D721Med (cell line): Measurements from ENCODE around the gene ARID3C.

ENCODE experiments used
- DNase-seq: peaks from one replicate; pipeline ENCODE4 v3.0.0; 2011; ENCODE audit warnings: low spot score; ENCODE audit not compliant: insufficient read length
- FAIRE-seq: peaks from 2 replicates; lab custom pipeline; 2011; peaks lifted over from hg19 to GRCh38; lab: Jason Lieb, UNC
- CTCF ChIP-seq: IDR thresholded peaks from 2 replicates; pipeline ENCODE4 v1.5.1; 2012; ENCODE audit warnings: mild to moderate bottlenecking, control low read depth; ENCODE audit not compliant: insufficient read depth; ENCODE audit errors: missing control alignments

Gene ARID3C

GRCh38 chr9:34588671-34589635 is 39.9 kb downstream of the ARID3C start:
- TF ChIP-seq CTCF: no peak
- no peak for DNase-seq

GRCh38 chr9:34587271-34587670 is 41.6 kb downstream of the ARID3C start:
- FAIRE-seq (no peak), DNase-seq (no peak)
- TF ChIP-seq CTCF: no peak

More at GRCh38 chr9:34588671-34589635, 39.9 kb downstream of the ARID3C start:
- FAIRE-seq: no peak

DNA sequence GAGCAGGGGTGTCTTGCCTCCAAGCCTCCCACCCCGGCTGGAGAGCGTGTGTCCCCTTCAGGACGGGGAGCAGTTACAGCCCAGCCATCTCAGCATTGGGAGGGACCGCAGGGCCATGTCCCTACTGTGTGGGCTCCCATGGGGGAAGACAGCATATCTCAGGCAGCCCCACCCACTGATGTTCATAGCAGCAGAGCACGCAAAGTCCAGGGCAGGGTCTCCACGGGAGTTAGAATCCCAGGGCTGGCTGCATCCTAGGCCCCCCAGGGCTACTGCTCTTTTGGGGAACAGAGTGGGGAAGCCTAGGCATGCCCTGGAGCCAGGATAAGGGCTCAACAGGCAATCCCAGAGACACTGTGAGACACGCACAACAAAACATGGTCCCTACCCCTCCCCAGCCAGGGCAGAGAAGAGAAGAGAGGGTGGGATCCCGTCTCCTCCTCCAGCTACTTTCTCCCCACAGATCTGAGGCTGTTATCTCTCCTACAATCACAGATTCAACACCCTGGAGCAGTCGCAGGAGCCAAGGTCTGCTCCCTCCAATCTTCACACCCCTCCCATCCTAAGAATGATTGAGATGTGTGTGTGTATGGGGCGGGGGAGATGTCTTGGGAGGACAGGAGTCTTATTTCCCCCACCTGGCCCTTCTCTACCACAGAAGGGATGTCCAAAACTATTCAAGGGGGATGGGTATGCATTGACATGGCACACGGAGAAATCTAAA is 42.8 kb downstream of the ARID3C start:
- TF ChIP-seq CTCF: no peak
- FAIRE-seq: no peak
- DNase-seq: no peak

DNA sequence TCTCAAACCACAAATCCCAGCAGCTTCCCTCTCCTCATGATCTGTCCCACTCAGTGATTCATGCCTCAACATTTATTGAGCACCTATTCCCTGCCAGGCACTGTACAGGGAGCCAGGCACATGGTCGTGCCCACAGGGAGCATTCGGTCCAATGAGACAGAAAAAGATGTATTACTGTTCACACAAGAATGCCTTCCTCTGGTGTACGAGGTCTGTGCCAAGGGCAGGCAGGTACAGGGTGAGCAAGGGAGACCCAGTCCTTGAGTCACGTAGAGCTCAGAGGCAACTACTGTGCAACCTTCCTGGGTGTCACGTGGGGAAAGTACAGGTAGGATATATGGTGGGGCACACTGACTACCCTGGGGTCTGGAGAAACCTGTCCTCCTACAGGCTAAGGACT is 43.9 kb downstream of the ARID3C start:
- FAIRE-seq (no peak), DNase-seq (no peak)
- TF ChIP-seq CTCF: no peak

GRCh38 chr9:34582787-34583186 is 46.1 kb downstream of the ARID3C start:
- FAIRE-seq (no peak), DNase-seq (no peak)
- no peak for TF ChIP-seq CTCF

- no peak for TF ChIP-seq CTCF
- DNase-seq (no peak), FAIRE-seq (no peak)
Observed at GRCh38 chr9:34581318-34581717, 47.5 kb downstream of the ARID3C start.
